ENCODE measurements around the gene ENOX1.

- no peak for TF ChIP-seq EP300 (IDR thresholded peaks at IDR 0.05)
- no peak for TF ChIP-seq CTCF (IDR thresholded peaks at IDR 0.05)
- TF ChIP-seq POLR2AphosphoS5 (IDR thresholded peaks at IDR 0.05): no peak
- TF ChIP-seq POLR2A (IDR thresholded peaks at IDR 0.05): no peak
Observed at GRCh38 chr13:43572656-43573360, 214.0 kb downstream of the ENOX1 start.
